Skin epidermis (tissue), 12 donors: ENCODE measurements around the gene GCN1.

Source experiments
- H3K27ac ChIP-seq, 21 experiments: fragments of 200-600 bp; sonication (generic) in 11 of 21; one replicate each; pipeline ENCODE4 v1.5.0; 2020; ENCODE audit warnings: mild to moderate bottlenecking in 3 of 21, inconsistent platforms in 2 of 21, moderate library complexity in 2 of 21
- H3K4me3 ChIP-seq, 7 experiments: fragments of 200-600 bp; sonication (generic) in 2 of 7; one replicate each; pipeline ENCODE4 v1.5.0; 2020; ENCODE audit warnings: inconsistent platforms in 2 of 7, mild to moderate bottlenecking in 2 of 7, moderate library complexity in 1 of 7

Gene GCN1

GRCh38 chr12:120102189-120103043 is 92.1 kb downstream of the GCN1 start:
- Histone ChIP-seq H3K27ac (peak overlapping the region in 17 of 21 experiments; percentile 6 to 80 (median 65)), H3K4me3 (peak overlapping the region in 1 of 7 experiments; percentile 17)

GRCh38 chr12:120101617-120102016 is 92.9 kb downstream of the GCN1 start:
- Histone ChIP-seq H3K27ac (peak overlapping the region in 19 of 21 experiments; percentile 6 to 80 (median 60)), H3K4me3 (peak overlapping the region in 1 of 7 experiments; percentile 17)

GRCh38 chr12:120101182-120101581 is 93.3 kb downstream of the GCN1 start:
- peak overlapping the region in 1 of 7 experiments; percentile 17 for H3K4me3 ChIP-seq

GRCh38 chr12:120100630-120101029 is 93.9 kb downstream of the GCN1 start:
- H3K27ac ChIP-seq, result peak overlapping the region in 15 of 21 experiments; percentile 6 to 80 (median 69)
- no peak overlapping the region for H3K4me3 ChIP-seq

More at GRCh38 chr12:120101182-120101581, 93.3 kb downstream of the GCN1 start:
- peak overlapping the region in 19 of 21 experiments; percentile 6 to 80 (median 60) for H3K27ac ChIP-seq

- Histone ChIP-seq H3K4me3 (no peak overlapping the region), H3K27ac (peak overlapping the region in 4 of 21 experiments; percentile 10 to 80 (median 32))
These were observed 94.8 kb downstream of the GCN1 start for GRCh38 chr12:120099738-120100137.

GRCh38 chr12:120098756-120099470 is 95.6 kb downstream of the GCN1 start:
- Histone ChIP-seq H3K4me3 (no peak overlapping the region), H3K27ac (peak overlapping the region in 6 of 21 experiments; percentile 9 to 60 (median 52))

DNA sequence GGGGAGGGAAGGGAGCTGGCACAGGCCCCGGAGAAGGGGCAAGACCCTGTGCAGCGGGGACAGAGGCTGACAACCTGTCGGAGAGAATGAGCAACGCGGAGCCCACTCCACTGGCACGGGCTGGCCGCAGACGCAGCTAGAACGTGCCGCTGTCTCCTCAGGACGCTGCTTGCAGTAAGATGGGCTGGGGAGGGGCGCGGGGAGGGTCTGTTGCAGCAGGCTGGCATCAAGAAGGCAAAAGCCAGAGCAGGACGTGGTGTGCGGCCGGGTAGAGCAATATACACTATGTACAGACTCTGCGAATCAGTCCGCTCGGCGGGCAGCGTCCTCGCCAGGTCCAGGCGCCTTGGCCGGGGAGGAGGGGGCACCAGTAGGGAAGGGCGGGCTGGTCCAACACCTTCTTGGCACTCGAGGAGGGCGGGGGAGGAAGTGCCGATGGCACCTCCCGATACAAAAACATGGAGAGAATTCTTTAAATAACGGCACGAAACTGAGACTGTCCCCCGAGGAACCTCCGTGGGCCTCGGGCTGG is 97.8 kb downstream of the GCN1 start:
- Histone ChIP-seq H3K4me3 (no peak overlapping the region), H3K27ac (no peak overlapping the region)

DNA sequence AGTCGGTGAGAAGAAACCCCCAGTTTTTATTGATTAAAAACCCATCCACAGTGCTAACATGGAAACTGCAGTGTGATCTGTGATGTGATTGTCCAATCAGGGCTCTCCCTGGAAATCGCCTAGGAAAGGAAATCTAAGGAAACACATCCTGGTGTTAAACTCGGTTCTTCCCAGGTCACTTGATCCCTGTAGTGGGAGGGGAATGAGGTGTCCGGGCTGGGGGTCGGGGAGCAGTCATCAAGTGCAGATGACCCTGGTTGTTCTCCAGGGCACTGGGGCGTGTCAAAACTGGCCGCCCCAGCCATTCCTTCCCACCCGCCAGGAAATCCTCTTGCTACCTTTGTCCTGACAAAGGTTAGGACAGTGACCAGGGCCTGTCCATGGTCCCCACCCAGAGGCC is 98.8 kb downstream of the GCN1 start:
- H3K4me3 ChIP-seq, result no peak overlapping the region
- no peak overlapping the region for H3K27ac ChIP-seq

GRCh38 chr12:120095331-120095730 is 99.2 kb downstream of the GCN1 start:
- Histone ChIP-seq H3K27ac (peak overlapping the region in 1 of 21 experiments; percentile 14), H3K4me3 (no peak overlapping the region)

DNA sequence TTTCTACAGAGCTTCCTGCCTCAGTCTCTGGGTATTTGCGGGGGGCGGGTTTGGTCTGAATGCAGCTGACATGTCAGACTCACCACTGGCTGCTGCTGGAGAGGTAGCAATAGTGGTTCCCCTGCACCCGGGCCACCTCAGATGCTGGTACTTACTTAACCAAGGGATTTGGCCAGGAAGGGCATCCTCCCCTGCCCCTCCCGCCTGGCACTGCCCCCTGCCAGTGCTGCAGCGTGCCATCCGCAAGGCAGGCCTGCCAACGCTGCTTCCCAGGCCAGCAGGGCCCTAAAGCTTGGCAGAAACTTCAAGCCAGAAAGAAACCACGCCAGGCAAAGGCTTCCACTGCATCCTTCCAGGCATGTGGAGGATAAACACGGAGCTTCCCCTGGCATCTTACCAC is 100.0 kb downstream of the GCN1 start:
- Histone ChIP-seq H3K4me3 (no peak overlapping the region), H3K27ac (peak overlapping the region in 2 of 21 experiments; percentile 14 to 55)

DNA sequence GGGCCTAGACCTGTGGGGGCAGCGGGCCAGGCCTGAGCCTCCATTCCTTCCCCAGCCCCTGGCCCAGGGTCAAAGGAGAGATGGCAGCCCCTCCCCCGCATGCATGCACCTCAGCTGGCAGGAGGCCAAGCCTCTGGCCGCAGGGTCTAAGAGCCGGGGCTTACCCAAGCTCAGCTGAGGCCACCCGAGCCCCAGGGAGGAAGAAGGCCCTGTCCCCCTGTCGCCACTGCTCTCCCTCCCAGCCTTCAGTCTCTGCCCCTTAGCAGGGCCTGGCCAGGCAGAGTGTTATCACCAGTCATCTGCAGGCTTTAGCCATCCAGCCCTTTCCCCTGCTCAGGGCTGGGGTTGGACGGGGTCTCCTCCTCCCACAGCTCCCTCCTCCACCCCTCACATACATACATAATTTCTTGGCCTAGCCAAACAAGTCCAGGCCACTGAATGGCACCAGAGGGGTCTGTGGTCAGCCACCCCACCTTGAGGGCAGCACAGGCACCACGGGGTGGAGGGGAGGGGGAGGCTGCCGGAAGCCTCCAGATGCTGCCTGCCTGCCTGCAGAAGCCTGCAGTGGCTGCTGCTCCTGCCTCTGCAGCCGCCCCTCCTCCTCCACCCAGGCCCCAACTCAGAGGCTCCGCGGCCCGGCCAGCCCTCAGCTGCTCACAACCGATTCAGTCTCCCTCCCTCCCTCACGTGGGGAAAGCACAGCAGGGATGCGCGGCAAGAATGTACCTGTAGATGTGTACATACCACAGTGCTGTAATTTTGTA is 100.7 kb downstream of the GCN1 start:
- Histone ChIP-seq H3K4me3 (no peak overlapping the region), H3K27ac (peak overlapping the region in 4 of 21 experiments; percentile 1 to 65 (median 39))

- Histone ChIP-seq H3K4me3 (no peak overlapping the region), H3K27ac (peak overlapping the region in 2 of 21 experiments; percentile 23 to 65)
These were observed 101.3 kb downstream of the GCN1 start for GRCh38 chr12:120093336-120093591.

GRCh38 chr12:120092551-120093335 is 101.8 kb downstream of the GCN1 start:
- Histone ChIP-seq H3K4me3 (no peak overlapping the region), H3K27ac (no peak overlapping the region)

DNA sequence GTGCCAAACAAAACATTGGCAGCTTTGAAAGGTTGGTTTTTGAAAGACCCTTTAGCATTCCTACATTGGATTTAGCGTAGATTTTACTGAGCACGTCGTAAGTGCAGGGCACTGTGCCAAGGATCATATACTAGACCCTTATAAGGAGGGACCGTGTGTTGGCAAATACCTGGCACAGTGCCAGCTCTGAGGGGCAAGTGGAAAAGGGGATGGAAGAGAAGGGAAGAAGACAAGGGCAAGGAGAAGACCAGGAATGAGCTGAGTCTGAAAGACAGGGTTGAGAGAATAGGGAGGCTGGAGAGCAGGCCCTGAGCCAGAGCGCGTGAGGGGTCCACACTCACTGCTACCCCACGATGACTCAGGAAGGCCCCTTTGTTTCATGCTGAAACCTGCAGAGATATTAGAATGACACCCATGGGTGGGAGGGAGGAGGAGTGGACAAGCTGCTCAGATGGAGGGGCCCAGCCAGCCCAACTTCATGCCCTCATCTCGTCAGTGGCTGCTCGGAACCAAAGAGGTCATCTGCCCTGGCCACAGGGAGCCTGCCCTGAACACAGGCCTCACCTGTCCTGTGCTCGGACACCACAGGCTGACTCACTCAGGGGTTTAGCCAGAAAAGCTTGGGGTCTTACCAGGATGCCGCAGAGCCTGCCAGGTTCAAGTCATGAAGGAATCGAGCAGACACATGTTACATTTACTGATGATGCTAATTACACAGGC is 103.0 kb downstream of the GCN1 start:
- no peak overlapping the region for H3K4me3 ChIP-seq
- H3K27ac ChIP-seq, result no peak overlapping the region

- Histone ChIP-seq H3K27ac (no peak overlapping the region), H3K4me3 (no peak overlapping the region)
These were observed 103.8 kb downstream of the GCN1 start for GRCh38 chr12:120090626-120091295.

GRCh38 chr12:120090206-120090605 is 104.3 kb downstream of the GCN1 start:
- Histone ChIP-seq H3K27ac (no peak overlapping the region), H3K4me3 (no peak overlapping the region)

- no peak overlapping the region for H3K27ac ChIP-seq
- H3K4me3 ChIP-seq, result no peak overlapping the region
These were observed 104.7 kb downstream of the GCN1 start for GRCh38 chr12:120089796-120090195.

DNA sequence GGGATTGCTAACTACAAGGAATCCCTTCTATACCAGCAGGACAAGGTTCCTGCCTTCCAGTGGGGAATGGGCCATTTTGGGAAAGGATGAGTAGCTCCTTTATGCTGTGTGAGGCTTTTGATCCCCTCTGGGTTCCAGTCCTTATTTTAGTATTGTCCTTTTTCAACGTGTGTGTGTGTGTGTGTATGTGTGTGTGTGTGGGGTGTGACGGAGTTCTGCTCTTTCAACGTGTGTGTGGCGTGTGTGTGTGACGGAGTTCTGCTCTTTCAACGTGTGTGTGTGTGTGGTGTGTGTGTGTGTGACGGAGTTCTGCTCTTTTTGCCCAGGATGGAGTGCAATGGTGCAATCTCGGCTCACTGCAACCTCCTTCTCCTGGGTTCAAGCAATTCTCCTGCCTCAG is 105.4 kb downstream of the GCN1 start:
- H3K4me3 ChIP-seq, result no peak overlapping the region
- no peak overlapping the region for H3K27ac ChIP-seq
